ENCODE data around the gene NEU3. TPM values are rescaled to one million over a fixed set of nuclear protein-coding genes. Genes with fewer than 3 reads are reported as not detected.
A peak's percentile ranks its signal among the peaks of the same experiment; 100 is the strongest.
"Not testable (repeated sequence)": the region's sequence is repeated elsewhere in the genome, so short reads cannot be mapped to it uniquely, and the experiment has no call there.

Gene NEU3
- total RNA-seq, 1 donor from 2014 or later: 5.2 TPM

- DNase-seq (ENCODE audit: low read depth, low spot score): no peak
These were observed 41.3 kb downstream of the NEU3 start for GRCh38 chr11:75029836-75030631.

GRCh38 chr11:75031224-75031753, 42.6 kb downstream of the NEU3 start:
- peak; percentile 55 for DNase-seq (ENCODE audit: low read depth, low spot score)

GRCh38 chr11:75031771-75032549, 43.2 kb downstream of the NEU3 start:
- DNase-seq (ENCODE audit: low read depth, low spot score): peak; percentile 11

- no peak for DNase-seq (ENCODE audit: low read depth, low spot score)
These were observed 43.8 kb downstream of the NEU3 start for GRCh38 chr11:75032550-75032935.

- DNase-seq (ENCODE audit: low read depth, low spot score): no peak
These were observed 45.2 kb downstream of the NEU3 start for GRCh38 chr11:75033916-75034315.

GRCh38 chr11:75035256-75035655, 46.5 kb downstream of the NEU3 start:
- no peak for DNase-seq (ENCODE audit: low read depth, low spot score)

- no peak for DNase-seq (ENCODE audit: low read depth, low spot score)
These were observed 47.3 kb downstream of the NEU3 start for GRCh38 chr11:75035911-75036565.

- DNase-seq (ENCODE audit: low read depth, low spot score): no peak
These were observed 51.5 kb downstream of the NEU3 start for GRCh38 chr11:75040167-75040770.

- DNase-seq (ENCODE audit: low read depth, low spot score): no peak
These were observed 52.5 kb downstream of the NEU3 start for GRCh38 chr11:75041263-75041662.

- DNase-seq (ENCODE audit: low read depth, low spot score): not testable (repeated sequence)
These were observed 53.1 kb downstream of the NEU3 start for GRCh38 chr11:75041821-75042220.

- not testable (repeated sequence) for DNase-seq (ENCODE audit: low read depth, low spot score)
These were observed 55.8 kb downstream of the NEU3 start for GRCh38 chr11:75044381-75045170.

- not testable (repeated sequence) for DNase-seq (ENCODE audit: low read depth, low spot score)
These were observed 57.9 kb downstream of the NEU3 start for GRCh38 chr11:75046668-75047067.

- no peak for DNase-seq (ENCODE audit: low read depth, low spot score)
These were observed 58.5 kb downstream of the NEU3 start for GRCh38 chr11:75047191-75047590.

GRCh38 chr11:75049501-75050266, 61.0 kb downstream of the NEU3 start:
- DNase-seq (ENCODE audit: low read depth, low spot score): not testable (repeated sequence)

GRCh38 chr11:75050516-75050915, 61.8 kb downstream of the NEU3 start:
- DNase-seq (ENCODE audit: low read depth, low spot score): no peak

GRCh38 chr11:75051043-75051442, 62.3 kb downstream of the NEU3 start:
- DNase-seq (ENCODE audit: low read depth, low spot score): no peak

GRCh38 chr11:75052457-75052856, 63.7 kb downstream of the NEU3 start:
- DNase-seq (ENCODE audit: low read depth, low spot score): no peak

GRCh38 chr11:75055511-75055910, 66.8 kb downstream of the NEU3 start:
- DNase-seq (ENCODE audit: low read depth, low spot score): no peak

- no peak for DNase-seq (ENCODE audit: low read depth, low spot score)
These were observed 68.1 kb downstream of the NEU3 start for GRCh38 chr11:75056814-75057213.

- no peak for DNase-seq (ENCODE audit: low read depth, low spot score)
These were observed 70.6 kb downstream of the NEU3 start for GRCh38 chr11:75059299-75059698.

All from pulmonary artery endothelial cell (primary cell).